CD4-positive, alpha-beta T cell treated with Interleukin-1 beta for 1 hour (primary cell): ENCODE data around the gene PABPC1L.
"Not testable (repeated sequence)": the region's sequence is repeated elsewhere in the genome, so short reads cannot be mapped to it uniquely, and the experiment has no call there.

Source experiments
- DNase-seq, 2 donors: peaks; one replicate each; pipeline ENCODE4 v3.0.0-alpha.2; 2020 to 2022

Gene PABPC1L

DNA sequence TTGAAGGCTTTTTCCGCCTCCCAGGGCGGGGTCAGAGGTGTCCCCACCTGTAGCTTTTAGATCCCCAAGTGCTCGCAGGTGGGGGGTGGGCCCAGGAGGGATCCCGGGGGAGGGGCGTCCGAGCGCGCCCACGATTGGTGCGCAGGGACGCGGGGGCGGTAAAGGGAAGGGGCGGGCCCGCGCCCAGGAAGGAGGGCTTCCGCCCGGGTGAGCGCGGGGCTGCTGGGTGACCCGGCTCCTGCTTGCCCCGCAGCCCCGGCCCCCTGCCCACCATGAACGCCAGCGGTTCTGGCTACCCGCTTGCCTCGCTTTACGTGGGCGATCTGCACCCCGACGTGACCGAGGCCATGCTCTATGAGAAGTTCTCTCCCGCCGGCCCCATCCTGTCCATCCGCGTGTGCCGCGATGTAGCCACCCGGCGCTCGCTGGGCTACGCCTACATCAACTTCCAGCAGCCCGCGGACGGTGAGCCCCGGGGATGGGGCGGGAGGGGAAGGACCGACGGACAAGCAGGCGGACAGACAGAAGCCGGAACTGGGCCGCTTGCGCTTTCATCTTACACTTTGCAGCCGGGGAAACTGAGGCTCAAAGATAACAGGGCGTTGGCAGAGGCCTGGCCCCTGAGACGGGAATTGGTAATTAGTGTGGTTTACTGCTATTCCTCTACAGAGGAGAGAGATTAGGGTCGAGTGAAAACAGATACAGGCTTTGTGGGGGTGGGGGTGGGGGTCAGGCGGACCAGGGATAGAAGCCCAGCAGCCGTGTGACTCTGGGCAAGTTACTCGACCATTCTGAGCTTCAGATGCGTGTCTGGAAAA lies at the start of gene PABPC1L:
Gene PABPC1L (plus strand): TSS at position 189 of the 818 bp plus-strand sequence. CDS start 84 bp downstream, at position 273.
- peak; percentile 78 to 79 for DNase-seq

DNA sequence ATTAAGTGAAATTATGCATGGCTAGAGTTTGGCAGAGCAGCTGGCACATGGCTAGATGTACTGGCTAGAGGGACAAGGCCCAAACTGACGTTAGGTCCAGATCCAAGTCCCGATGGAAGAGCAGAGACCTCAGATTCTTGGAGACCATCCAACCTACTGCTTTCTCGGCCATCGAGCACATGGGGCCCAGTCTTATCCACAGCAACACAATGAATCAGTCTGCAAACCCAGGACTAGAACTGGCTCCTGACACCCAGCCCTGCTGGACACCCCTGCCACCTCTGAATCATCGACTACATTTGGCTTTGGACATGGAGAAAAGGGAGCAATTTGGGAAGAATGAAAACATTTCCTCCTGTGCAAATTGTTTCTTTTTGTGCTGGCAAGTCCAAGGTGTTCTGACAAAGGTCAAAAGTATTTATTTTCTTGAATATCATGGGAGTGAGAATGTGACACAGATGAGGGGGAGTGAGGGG lies 48.3 kb upstream of the PABPC1L start:
- no peak for DNase-seq

DNA sequence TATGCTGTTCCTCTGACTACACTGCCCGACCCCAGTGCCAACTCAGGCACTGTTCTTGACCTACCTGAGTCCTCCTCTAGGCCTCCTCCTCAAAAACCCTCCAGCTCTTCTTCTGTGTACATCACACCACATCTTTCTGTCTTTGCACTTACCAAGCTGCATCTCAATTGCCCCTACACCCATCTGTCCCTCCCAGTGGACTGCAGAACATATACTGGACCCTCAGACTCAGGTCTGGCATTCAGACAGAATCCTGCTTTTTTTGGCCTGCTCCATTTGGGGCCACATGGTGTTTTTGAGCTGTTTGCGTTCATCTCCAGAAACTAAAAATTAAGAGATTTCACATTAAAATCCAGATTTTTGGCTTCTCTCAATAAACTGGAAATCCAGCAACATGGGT lies 47.6 kb upstream of the PABPC1L start:
- DNase-seq, result no peak

DNA sequence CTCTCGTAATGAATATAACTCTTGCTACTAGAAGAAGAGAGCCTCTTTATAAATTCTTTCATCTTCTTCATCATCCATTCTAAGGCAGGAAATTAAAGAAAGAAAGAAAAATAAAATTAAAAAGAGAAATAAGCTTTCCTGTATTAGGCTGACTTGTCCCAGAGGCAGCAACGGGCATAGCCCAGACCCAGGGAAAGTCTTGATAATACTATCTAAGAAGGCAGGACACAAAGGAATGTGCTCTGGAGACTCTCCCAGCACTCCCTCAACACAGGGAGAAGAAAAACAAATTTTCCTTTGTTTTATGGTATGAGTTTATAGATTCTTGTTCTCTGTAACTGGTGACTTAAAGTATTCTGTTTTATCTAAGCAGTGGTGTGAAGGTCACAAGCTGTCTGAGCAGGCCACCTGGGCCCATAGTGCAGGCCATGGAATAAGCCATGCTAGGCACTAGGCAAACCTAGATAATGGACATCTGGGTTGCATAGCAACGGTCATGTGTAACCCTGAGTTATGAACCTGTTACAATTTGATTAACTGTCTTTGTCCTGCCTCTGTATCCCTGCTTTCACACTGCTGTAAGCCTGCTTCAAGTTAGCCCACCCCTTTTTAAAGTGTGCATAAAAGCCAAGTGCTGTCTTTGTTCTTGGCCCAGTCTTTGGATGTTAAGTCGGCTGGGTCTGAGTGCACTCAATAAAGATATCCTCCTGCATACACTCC lies 46.3 kb upstream of the PABPC1L start:
- DNase-seq, result not testable (repeated sequence)

DNA sequence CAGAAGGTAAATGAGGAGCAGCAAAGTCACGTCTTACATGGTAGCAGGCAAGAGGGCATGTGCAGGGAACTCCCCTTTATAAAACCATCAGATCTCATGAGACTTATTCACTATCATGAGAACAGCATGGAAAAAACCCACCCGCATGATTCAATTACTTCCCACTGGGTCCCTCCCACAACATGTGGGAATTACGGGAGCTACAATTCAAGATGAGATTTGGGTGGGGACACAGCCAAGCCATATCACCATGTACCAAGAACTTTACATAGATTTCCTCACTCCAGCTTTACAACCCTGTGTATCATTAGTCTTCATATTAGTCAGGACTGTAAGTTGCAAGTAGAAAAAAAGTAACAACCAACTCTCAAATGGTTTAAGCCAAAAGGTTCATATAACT lies 45.4 kb upstream of the PABPC1L start:
- DNase-seq, result not testable (repeated sequence)

DNA sequence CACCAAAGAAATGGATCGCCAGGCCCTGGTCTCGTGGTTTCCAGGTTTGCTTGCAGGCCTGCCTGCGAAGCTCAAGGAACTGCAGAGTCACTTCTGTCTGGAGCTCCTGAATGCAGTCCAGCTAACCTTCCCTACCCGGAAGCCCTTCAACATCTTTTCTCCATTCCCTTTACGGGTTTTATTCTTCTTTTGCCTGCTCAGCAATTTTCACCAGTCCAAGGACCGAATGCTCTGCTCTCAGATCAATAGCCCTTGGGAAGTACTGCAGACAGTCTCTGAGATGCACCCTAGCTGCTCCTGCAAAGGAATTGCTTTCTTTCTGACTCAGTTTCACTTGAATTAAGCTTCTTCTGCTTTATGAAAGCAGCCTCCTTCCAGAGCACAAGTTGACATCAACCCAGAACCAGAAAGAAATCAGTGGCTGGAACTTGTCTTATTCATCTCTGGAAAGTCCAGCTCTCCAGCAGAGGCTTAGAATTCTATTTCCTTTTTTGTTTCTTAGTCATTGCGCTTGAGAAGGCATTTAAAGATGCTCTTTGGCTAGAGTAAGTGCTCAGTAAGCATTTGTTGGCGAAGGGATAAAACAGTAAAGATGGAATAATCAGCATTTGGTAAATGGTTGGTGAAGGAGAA lies 43.0 kb upstream of the PABPC1L start:
- DNase-seq, result no peak

DNA sequence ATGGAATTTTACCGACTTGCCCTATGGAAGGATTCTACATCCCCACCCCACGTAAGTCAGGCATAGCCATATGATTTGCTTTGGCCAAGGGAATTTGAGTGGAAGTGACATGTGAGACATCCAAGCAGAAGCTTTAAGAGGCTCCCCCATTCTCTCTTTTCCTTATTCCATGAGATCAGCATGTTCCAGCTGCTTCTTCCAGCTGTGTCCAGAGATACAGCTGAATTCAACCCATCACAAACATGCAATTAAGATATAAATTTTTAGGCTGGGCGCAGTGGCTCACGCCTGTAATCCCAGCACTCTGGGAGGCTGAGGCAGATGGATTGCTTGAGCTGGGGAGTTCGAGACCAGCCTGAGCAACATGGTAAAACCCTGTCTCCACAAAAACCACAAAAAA lies 40.4 kb upstream of the PABPC1L start:
- no peak for DNase-seq

DNA sequence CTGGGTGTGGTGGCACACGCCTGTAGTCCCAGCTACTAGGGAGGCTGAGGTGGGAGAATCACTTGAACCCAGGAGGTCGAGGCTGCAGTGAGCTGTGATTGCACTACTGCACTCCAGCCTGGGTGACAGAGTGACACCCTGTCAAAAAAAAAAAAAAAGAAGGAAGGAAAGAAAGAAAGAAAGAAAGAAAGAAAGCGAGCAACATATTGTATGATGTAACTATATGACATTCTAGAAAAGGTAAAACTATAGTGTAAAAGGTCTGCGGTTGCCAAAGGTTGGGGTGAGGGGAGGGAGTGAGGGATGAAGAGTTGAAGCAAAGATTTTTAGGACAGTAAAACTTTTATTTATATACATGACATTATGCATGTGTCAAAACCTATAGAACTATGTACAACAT lies 27.5 kb upstream of the PABPC1L start:
- DNase-seq, result not testable (repeated sequence)

DNA sequence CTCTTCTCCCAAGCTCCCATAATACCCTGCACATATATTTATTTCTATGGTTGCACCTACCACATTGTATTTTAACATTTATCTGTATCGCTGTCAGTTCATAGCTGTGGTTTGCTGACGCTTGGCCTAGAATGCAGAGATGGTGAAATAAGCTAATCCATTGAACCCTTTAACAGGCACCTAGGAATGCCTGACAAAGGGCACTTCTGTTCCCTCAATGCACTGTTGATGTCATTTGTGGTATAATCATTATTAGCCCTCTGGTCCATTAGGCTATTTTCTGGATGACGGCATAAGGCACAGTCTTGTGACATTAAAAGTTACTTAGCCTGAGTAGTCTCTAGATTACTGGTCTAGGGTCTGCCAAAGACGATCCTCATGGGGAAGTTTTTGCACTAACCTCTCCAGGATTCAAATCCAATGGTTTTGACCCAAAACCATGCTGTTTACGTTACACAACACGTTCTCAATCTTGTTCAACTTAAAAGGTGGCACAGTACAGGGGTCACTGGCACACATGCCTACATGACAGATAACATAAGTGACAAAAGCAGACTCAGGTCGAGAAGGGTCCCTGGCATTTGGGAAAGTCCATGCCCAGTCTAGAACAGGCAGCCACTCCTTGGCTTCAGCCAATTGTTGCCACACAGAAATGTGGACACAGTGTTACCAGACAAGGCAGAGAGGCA lies 26.5 kb upstream of the PABPC1L start:
- no peak for DNase-seq

DNA sequence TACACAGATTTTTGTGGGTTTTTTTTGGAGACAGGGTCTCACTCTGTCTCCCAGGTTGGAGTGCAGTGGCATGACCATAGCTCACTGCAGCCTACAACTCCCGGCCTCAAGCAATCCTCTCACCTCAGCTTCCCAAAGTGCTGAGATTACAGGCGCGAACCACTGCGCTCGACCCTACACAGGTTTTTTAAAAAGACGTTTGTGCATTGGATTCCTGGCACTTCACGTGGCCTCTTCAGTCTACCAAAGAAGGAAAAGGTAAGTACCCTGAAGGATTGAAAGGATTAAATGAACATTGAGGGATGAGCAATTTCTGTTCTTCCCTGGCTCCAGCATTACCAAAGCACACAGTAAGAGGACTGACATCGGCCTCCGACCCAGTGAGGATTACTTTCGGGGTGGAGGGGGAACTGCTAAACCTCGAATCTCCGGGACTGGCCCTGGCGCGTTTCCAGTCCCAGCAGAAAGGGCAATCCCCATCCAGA lies 24.9 kb upstream of the PABPC1L start:
- no peak for DNase-seq

DNA sequence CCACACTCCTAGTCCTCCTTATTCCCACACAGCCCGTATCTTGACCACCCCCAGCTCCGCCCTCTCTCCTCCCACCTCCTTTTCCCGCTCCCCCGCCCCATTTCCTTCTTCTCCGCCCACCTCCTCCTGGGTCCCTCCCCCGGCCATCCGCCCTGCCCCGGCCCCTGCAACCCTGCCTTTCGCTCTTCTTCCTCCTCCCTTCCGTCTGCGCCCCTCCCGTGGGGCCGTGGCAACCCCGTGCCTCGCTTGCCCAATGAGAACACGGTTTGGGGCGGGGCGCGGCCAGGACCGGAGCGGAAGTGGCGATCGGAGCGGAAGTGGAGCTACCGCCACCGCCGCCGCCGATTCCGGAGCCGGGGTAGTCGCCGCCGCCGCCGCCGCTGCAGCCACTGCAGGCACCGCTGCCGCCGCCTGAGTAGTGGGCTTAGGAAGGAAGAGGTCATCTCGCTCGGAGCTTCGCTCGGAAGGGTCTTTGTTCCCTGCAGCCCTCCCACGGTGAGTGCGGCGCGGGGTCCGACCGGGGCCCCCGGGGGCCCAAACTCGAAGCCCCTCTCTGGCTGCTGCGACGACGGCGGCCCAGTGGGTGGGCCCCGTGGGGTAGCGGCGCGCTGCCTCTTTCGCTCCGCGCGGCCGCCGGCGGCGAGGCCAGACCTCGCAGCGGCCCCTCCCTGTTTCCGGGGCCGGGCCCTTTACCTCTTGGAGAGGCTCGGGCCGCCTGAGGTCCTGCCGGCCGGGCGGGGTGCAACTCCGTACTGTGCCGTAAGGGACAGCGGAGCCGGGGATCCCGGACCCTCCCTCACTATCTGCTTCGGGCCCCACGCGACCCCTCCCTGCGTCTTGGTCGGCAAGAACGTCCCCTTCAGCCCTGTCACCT lies 24.2 kb upstream of the PABPC1L start, which contains the start of gene YWHAB:
Gene YWHAB (plus strand): TSS at position 314 of the 874 bp plus-strand sequence. CDS start 15,829 bp downstream, outside the sequence.
- peak; percentile 97 for DNase-seq

DNA sequence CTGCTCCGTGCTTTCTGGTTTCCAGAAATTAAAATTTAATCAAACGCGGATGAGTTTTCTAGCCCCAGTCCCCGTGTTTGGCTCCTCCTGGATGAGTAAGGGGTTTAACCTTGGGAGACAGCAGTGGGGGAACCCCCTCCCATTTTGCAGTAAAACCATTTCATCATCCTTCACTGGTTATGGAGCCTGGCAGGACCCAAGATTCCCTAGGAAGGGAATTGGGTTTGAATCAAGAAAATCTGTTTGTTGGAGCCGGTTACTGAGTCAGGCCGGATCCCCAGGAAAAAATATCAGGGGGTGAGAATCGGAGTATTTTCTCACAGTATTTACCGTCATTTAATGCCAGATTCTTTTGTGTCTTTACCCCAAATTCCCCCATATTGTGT lies 23.6 kb upstream of the PABPC1L start:
- peak in 1 of 2 donors; percentile 21 for DNase-seq

DNA sequence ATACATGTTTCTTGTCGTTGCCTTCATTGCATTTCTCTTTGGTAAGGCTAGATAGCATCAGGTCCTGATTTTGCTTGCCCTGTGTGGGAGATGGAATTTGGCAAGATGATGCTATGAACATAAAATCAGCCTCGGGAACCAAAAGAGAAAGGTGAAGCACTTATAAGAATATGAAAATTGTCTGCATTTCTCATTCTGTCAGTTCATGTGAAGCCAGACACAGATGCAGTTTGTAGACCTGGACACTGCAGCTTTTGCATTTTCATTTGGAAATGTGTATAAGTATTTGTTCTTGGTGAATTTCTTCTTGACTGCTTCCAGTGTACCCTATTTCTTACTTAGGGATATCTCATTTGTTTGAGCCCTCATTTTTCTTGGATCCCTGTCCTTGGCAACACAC lies 23.0 kb upstream of the PABPC1L start:
- no peak for DNase-seq

DNA sequence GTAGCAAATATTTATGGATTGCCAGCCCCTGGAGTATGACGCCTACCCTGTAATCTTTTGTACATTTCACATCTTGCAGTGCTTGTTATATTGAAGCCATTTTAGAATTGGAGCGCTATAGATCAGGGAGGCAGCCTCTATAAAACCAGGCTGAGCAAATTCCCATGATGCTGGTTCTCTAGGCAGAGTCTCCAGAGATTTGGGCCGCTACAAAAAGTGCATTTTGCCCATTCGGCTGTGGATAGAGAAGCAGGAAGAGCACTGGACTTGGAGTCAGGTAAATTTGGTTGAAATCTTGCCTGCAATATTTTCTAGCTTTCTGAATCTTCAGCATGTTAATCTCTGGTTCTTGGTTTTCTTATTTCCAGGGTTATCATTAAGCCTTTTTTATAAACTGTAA lies 22.4 kb upstream of the PABPC1L start:
- DNase-seq, result no peak

DNA sequence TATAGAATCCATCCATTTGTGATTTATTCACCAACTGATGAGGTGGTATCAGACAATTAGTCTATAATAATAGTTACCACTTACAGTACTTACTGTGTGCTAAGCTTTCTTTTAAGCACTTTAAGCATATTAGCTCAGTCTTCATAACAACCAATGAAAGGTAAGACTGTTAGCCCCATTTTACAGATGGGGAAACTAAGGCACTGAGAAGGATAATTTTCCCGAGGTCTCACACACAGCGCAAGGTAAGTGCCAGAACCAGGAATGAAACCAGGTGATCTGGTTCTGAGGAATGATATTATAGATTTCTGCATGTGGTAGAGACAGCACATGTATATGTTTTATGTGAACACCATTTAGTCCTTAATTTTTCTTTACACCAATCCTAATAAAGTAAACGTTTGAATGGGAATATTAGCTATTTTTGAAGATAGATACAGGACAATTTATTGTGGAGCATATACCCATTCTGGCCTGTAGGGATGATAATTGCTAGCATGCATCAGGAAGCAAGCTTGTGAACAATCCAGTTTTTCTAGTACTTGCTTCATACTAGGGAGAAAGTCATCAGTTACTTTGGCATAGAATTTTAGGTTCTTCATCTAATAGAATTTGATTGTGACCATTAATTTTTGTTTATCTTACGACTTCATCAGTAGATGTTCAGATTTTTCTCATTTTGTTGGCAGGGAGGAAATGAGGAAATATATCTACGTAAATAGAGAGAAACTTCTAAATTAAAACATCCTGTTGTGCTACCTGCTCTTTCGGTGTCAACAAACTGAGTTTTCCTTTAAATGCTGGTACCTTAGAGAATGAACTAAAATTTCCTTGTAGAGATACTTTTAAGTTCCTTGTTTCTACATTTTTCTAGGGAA lies 21.4 kb upstream of the PABPC1L start:
- DNase-seq, result peak in 1 of 2 donors; percentile 28

DNA sequence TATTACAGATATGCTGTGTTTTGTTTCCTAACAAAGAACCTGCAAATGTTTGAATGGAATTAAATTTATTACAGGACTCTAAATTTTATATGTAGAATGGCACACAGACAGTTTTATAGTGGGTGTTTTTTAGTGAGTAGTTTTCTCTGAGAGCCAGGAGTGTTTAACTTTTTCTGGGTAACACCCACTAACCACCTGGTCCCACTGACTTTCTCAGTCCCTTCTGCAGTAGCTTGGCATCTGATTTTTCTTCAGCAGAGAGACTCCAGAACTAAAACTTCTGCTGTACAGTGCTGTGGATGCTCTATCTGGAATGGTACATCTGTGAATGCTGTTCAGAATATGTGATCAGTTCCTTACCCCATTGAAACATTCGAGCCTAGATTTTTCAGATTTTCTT lies 18.0 kb upstream of the PABPC1L start:
- DNase-seq, result no peak

DNA sequence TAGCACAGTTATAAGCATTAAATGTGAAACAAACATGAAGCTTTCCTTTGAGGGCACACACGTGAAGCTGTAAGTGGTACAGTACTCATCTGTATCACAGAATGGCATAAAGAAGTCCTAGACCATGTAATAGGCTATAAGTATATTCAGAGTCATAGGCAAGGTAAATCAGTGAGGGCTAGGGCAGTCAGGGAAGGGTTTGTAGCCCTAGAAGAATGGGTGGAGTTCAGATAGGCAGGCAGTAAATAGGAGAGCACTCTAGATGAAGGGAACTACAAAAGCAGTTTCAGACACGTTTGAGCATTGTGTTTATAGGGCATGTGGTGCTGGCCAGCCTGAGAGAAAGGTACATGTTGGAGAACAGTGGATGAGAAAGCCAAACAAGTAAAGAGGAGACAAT lies 14.9 kb upstream of the PABPC1L start:
- no peak for DNase-seq

DNA sequence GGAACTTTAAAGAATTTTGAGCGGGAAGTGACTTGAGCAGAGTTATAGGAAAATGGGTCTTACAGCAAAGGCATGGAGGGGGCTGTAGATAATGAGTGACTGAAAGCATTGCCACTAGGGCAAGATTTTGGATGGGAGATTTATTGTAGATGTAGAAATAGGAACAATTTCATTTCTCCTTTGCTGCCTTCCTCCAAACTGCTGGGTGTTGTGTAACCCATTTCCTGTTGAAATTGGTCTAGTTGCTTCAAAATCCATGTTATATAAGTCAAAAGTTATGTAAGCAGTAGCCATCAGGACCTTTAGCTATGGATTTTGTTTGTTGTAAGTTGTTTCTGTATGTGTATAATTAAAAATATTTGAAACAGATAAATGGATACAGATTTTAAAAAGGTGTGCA lies 13.3 kb upstream of the PABPC1L start:
- DNase-seq, result no peak

DNA sequence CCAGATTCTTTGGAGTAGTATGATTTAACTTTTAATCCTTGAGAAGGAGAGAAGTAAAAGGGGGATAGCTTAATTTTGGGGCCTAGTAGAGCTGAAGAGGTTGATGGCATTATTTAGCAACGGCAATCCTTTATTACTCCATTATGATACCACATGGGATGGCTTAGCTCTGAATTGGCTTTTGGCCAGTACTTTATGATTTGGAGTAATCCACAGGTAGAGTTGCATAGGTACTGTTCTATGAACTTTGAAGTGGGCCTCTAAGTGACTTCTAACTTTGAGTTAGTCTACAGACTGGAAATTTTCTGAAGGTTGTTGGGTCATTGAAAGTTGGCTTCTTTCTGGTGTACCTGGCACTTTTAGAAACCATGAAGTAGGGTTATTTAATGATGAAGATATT lies 12.7 kb upstream of the PABPC1L start:
- no peak for DNase-seq

DNA sequence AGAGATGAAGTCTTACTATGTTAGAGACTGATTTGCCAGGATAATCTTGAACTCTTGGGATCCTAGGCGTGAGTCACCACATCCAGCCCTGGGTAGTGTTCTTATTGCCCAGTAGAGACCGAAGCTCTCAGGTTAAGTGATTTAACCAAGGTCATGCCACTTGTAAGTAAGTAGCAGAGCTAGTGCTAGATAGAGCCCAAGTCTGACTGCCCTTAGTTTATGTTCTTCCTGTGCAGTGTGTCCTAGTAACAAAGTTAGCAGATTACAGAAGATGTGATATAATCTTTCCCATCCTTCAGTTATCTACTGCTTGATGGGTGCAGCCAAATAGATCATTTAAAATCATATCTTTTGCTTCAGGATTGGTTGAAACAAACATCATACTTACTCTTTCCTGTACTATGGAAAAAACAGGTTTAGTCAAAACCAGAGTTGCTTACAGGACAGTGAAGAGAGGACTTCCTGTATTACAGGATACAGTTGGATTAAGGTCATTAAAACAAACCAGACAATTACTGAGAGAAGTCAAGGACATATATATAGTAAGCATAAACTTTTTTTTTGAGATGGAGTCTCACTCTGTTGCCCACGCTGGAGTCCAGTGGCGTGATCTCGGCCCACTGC lies 9.5 kb upstream of the PABPC1L start:
- DNase-seq, result no peak
